Epithelial cell of proximal tubule (primary cell): ENCODE results near the gene NRXN3. TPM values are rescaled to one million over a fixed set of nuclear protein-coding genes. Genes with fewer than 3 reads are reported as not detected.

Experiments
- DNase-seq: peaks from one replicate; pipeline ENCODE4 v3.0.0-alpha.2; 2011; ENCODE audit warnings: low read depth
- H3K4me3 ChIP-seq: 2 replicates; pipeline ENCODE4 v1.5.1; 2011; ENCODE audit warnings: low read depth, mild to moderate bottlenecking, low read length
- total RNA-seq: library from RNA; depleted of rRNA; stranded (reverse); fragments of >200 nt; gene quantifications from 2 replicates; pipeline ENCODE4 v1.2.3, GENCODE V29; 2015
- TF ChIP-seq, protein P1 (sequence below): conservative IDR thresholded peaks from 2 replicates; pipeline ENCODE4 v1.5.1; 2012; ENCODE audit warnings: low read depth, mild to moderate bottlenecking, low read length

NRXN3 gene
- total RNA-seq, 1 donor from 2014 or later = 1.2 TPM

DNA sequence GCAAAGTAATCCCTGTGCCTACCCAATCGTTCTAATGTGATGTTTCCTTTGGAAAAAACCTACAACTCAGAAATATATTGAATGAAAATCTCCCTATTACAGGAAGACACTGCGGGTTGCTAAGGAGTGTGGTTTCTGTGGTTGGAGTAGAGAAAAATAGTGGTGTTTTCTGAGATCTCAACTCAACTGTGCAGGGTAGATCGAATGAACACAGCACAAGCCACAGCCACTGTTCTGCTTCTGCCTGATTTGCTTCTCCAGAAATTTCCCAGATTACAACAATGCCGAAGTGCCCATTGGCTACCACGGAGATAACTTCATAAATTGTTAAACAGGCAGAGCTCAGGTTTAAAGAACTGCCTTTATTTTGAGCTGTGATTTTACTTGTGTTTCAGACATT lies 1560.8 kb downstream of the NRXN3 start:
- TF ChIP-seq, protein P1, sequence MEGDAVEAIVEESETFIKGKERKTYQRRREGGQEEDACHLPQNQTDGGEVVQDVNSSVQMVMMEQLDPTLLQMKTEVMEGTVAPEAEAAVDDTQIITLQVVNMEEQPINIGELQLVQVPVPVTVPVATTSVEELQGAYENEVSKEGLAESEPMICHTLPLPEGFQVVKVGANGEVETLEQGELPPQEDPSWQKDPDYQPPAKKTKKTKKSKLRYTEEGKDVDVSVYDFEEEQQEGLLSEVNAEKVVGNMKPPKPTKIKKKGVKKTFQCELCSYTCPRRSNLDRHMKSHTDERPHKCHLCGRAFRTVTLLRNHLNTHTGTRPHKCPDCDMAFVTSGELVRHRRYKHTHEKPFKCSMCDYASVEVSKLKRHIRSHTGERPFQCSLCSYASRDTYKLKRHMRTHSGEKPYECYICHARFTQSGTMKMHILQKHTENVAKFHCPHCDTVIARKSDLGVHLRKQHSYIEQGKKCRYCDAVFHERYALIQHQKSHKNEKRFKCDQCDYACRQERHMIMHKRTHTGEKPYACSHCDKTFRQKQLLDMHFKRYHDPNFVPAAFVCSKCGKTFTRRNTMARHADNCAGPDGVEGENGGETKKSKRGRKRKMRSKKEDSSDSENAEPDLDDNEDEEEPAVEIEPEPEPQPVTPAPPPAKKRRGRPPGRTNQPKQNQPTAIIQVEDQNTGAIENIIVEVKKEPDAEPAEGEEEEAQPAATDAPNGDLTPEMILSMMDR = no peak
- no peak for DNase-seq
- H3K4me3 ChIP-seq = no peak overlapping the region

DNA sequence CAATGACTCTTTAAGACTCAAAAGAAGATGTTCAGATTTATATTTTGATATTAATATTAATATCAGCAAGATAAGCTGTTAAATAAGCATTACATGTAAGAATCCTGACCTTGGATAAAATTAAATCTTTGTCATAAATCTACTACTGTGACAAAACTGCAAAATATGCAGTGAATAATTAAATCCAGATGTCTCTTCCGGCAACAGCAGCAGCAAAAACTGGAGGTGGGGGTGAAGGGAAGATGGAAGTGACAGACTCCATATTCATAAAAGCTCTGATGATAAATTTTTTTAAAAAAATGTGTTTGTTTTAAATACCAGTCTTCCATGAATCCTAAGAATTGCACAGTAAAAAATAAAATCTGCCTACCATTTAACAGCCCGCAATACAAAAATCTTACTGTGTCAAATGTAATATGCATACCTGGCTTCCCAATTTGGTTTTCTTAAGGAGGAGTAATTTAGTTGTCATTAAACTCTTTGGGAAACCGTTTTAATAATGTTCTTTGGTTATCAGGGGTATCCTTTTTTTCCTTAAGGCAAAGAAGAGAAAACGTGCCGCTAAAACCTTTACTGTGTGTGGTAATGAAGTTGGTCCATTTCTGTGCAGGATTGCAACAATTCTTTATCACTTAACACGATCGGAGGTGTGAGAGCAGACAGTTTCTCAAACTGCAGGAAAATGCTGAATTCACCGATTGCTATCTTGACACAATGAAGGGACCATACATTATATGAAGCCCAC lies 1562.9 kb downstream of the NRXN3 start:
- H3K4me3 ChIP-seq = no peak overlapping the region
- no peak for DNase-seq
- TF ChIP-seq, protein P1 = no peak

DNA sequence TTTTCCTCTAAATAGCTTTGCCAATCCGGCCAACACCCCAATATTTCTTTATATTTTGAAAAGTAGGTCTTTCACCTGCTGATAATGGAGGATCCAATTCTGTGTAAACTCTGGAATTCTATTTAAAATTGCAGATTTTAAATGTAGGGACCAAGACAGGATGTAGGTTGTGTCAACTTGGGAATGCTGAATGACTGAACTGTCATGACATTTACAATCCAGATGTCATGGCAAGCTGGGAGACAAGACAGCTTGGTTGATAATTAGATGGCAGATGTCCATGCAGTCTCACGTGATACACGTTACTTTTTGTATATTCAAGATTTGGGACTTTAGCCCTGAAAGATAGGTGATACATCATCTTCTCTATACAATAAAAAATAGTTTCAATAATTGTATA lies 1564.0 kb downstream of the NRXN3 start:
- TF ChIP-seq, protein P1 = no peak
- no peak for DNase-seq
- H3K4me3 ChIP-seq = no peak overlapping the region

DNA sequence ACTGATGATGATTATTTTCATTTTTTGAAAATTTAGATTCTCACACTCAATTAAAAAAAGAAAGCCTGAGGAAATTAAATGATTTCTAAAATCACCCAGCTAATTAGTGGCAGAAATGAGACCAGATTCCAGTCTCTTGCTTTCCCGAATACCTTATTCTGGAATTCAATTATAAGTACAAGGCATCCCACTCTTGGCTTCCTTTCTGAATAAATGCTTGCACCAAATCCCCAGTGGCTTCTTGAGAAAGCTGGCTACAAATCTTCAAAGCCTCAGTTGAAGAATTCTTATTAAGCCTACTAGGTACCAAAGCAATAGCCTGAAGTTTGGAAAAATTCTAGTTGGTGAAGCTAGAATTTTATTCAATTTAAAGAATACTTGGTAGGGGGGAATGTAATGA lies 1564.5 kb downstream of the NRXN3 start:
- H3K4me3 ChIP-seq = no peak overlapping the region
- TF ChIP-seq, protein P1 = no peak
- no peak for DNase-seq

DNA sequence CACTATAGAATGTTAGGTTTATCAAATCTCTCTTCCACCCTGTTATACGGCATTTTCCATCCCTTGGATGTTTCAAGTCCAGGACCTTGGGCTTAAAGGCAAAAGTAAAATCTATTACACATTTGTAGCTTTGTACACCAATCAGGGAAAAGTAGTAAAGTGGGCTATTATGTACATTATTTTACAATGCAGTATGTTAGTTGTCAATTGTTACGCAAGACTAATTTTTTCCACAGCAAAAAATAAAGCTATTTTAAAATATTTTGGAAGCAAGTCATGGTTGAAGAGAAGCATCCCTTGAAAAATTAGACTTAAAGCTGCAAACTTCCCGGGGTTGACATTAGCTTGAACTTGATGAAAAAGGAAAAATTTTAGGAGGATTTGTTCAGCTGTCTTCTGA lies 1564.9 kb downstream of the NRXN3 start:
- H3K4me3 ChIP-seq = no peak overlapping the region
- no peak for DNase-seq
- TF ChIP-seq, protein P1 = no peak

DNA sequence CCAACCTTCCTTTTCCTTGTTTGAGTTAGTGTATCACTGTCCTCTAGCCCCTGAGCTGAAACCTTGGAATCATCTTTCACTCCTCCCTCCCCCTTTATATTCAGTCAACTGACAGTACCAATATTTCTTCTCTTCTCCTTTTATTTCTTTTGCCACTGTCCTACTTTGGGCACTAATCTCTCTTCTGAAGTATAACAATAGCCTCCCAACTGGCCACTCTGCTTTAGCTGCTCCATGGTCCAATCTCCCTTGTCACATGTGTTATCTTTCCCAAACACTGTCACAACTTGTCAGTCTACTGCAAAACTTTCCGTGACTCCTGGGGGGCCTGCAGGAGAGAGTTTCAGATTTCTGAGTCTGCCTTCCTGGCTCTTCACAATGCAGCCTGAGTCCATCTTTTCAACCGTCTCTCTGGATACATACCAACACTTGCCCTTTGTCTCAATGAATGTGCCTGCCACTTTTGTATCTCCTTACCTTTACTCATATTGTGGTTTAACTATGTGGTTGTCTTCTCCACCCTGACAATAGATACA lies 1570.0 kb downstream of the NRXN3 start:
- H3K4me3 ChIP-seq = no peak overlapping the region
- DNase-seq = no peak

More for the DNA sequence above, 1570.0 kb downstream of the NRXN3 start:
- TF ChIP-seq, protein P1 = no peak
